H1 (cell line): ENCODE data around the gene SNX15.

Source experiments
- CBX5 ChIP-seq: fragments of 300-800, 300-1000 bp; sonication (generic); IDR thresholded peaks from 2 replicates; pipeline ENCODE4 v1.7.1; 2016; ENCODE audit warnings: antibody characterized with exemption, low read length, low read depth
- KDM1A ChIP-seq: fragments of 200-600, 300-600 bp; sonication (generic); IDR thresholded peaks from 2 replicates; pipeline ENCODE4 v1.7.1; 2016; ENCODE audit warnings: mild to moderate bottlenecking, low read length, borderline replicate concordance
- NRF1 ChIP-seq: IDR thresholded peaks from 2 replicates; pipeline ENCODE4 v1.6.1; 2011; ENCODE audit warnings: mild to moderate bottlenecking, low read depth, low read length, improper control_type of control experiment
- RFX5 ChIP-seq: IDR thresholded peaks from 2 replicates; pipeline ENCODE4 v1.6.1; 2011; ENCODE audit warnings: low read depth, low read length, improper control_type of control experiment, borderline replicate concordance
- SP2 ChIP-seq: IDR thresholded peaks from 2 replicates; pipeline ENCODE4 v1.6.1; 2012; ENCODE audit warnings: mild to moderate bottlenecking, low read length, inconsistent platforms
- TCF12 ChIP-seq: IDR thresholded peaks from 2 replicates; pipeline ENCODE4 v1.6.1; 2011; ENCODE audit warnings: low read depth, mild to moderate bottlenecking, low read length
- TF ChIP-seq, protein P1 (sequence below), 3 experiments: IDR thresholded peaks; 1 replicate in 2 of 3; 2 replicates in 1 of 3; pipeline versions ENCODE4 v1.5.1 to v1.6.1; 2011; ENCODE audit warnings: low read length in 3 of 3, mild to moderate bottlenecking in 3 of 3, inconsistent platforms in 2 of 3, low read depth in 1 of 3, moderate library complexity in 1 of 3; ENCODE audit not compliant: insufficient read depth in 1 of 3; ENCODE audit errors: control extremely low read depth in 1 of 3
- TF ChIP-seq, protein P2 (sequence below): IDR thresholded peaks from 2 replicates; pipeline ENCODE4 v1.6.1; 2012; ENCODE audit warnings: inconsistent platforms
- TF ChIP-seq, protein P3 (sequence below): IDR thresholded peaks from 2 replicates; pipeline ENCODE4 v1.6.1; 2012; ENCODE audit warnings: low read length, inconsistent platforms

DNA sequence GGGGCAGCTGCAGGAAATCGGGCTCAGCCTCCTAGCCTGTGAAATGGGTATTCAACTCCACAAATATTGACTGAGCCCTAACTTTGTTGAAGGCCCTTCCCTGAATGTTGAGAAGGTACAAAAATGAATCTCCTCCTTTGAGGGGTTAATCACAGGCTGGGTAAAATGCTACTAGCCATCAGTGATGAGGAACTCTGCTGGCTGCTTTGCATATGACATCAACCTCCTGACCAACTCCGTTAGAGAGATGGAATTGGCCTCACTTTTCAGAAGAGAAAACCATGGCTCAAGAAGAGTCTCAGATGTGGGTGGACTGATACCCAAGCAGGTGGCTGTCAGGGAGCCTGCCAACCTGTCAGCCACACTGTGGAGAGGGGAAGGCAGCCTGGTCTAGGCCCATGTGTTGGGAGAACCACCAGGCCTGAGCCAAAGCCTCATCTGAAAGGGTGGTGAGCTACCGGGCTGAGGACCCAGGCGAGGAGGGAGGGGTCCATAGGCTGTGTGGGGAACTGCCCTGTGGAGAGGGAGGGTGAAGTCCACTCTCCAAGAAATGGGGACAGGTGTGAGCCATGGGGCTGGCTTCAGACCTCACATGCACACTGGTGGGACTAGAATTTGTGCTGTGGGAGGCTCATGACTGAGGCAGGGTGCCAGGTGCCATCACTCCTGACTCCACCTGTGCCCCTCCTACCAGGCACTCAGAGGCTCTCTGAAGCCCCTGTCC lies 44.8 kb downstream of the SNX15 start:
- no peak for TF ChIP-seq SP2
- TF ChIP-seq, protein P1, sequence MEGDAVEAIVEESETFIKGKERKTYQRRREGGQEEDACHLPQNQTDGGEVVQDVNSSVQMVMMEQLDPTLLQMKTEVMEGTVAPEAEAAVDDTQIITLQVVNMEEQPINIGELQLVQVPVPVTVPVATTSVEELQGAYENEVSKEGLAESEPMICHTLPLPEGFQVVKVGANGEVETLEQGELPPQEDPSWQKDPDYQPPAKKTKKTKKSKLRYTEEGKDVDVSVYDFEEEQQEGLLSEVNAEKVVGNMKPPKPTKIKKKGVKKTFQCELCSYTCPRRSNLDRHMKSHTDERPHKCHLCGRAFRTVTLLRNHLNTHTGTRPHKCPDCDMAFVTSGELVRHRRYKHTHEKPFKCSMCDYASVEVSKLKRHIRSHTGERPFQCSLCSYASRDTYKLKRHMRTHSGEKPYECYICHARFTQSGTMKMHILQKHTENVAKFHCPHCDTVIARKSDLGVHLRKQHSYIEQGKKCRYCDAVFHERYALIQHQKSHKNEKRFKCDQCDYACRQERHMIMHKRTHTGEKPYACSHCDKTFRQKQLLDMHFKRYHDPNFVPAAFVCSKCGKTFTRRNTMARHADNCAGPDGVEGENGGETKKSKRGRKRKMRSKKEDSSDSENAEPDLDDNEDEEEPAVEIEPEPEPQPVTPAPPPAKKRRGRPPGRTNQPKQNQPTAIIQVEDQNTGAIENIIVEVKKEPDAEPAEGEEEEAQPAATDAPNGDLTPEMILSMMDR (IDR thresholded peaks at IDR 0.05; ENCODE audit: control extremely low read depth in 1 of 3, insufficient read depth in 1 of 3, low read depth in 1 of 3, low read length in 3 of 3), result no peak
- no peak for TF ChIP-seq NRF1
- TF ChIP-seq, protein P2, sequence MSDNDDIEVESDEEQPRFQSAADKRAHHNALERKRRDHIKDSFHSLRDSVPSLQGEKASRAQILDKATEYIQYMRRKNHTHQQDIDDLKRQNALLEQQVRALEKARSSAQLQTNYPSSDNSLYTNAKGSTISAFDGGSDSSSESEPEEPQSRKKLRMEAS, result no peak
- no peak for TF ChIP-seq TCF12
- TF ChIP-seq KDM1A, result no peak
- TF ChIP-seq, protein P3, sequence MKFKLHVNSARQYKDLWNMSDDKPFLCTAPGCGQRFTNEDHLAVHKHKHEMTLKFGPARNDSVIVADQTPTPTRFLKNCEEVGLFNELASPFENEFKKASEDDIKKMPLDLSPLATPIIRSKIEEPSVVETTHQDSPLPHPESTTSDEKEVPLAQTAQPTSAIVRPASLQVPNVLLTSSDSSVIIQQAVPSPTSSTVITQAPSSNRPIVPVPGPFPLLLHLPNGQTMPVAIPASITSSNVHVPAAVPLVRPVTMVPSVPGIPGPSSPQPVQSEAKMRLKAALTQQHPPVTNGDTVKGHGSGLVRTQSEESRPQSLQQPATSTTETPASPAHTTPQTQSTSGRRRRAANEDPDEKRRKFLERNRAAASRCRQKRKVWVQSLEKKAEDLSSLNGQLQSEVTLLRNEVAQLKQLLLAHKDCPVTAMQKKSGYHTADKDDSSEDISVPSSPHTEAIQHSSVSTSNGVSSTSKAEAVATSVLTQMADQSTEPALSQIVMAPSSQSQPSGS, result no peak
- TF ChIP-seq CBX5, result no peak
- no peak for TF ChIP-seq RFX5
